Renal cortical epithelial cell (primary cell): Measurements from ENCODE around the gene MEIS1. TPM values are rescaled to one million over a fixed set of nuclear protein-coding genes. Genes with fewer than 3 reads are reported as not detected.

Source experiments
- DNase-seq: peaks from one replicate; pipeline ENCODE4 v3.0.0-alpha.2; 2011; ENCODE audit warnings: low read depth
- total RNA-seq: library from RNA; depleted of rRNA; stranded (reverse); fragments of >200 nt; gene quantifications from 2 replicates; pipeline ENCODE4 v1.2.3, GENCODE V29; 2014

MEIS1 gene
- total RNA-seq, 1 donor from 2014 or later: 1.8 TPM

GRCh38 chr2:66566726-66567399, 131.9 kb downstream of the MEIS1 start:
- no peak for DNase-seq

GRCh38 chr2:66567729-66568128, 132.8 kb downstream of the MEIS1 start:
- DNase-seq: no peak

GRCh38 chr2:66568650-66569300, 133.8 kb downstream of the MEIS1 start:
- no peak for DNase-seq

GRCh38 chr2:66569321-66569851, 134.5 kb downstream of the MEIS1 start:
- DNase-seq: peak; percentile 69

GRCh38 chr2:66569974-66570373, 135.0 kb downstream of the MEIS1 start:
- peak; percentile 74 for DNase-seq

GRCh38 chr2:66570471-66570870, 135.5 kb downstream of the MEIS1 start:
- no peak for DNase-seq

- DNase-seq: no peak
These were observed 137.0 kb downstream of the MEIS1 start for GRCh38 chr2:66571918-66572317.

- DNase-seq: no peak
These were observed 137.5 kb downstream of the MEIS1 start for GRCh38 chr2:66572391-66572790.

GRCh38 chr2:66573416-66573815, 138.5 kb downstream of the MEIS1 start:
- no peak for DNase-seq

GRCh38 chr2:66573821-66574233, 138.9 kb downstream of the MEIS1 start:
- DNase-seq: no peak

- peak; percentile 80 for DNase-seq
These were observed 140.0 kb downstream of the MEIS1 start for GRCh38 chr2:66574701-66575624.

- DNase-seq: no peak
These were observed 140.8 kb downstream of the MEIS1 start for GRCh38 chr2:66575625-66576310.

GRCh38 chr2:66576311-66576560, 141.3 kb downstream of the MEIS1 start:
- DNase-seq: no peak

GRCh38 chr2:66576561-66577320, 141.8 kb downstream of the MEIS1 start:
- peak; percentile 34 for DNase-seq

- DNase-seq: no peak
These were observed 142.6 kb downstream of the MEIS1 start for GRCh38 chr2:66577321-66578053.

GRCh38 chr2:66578054-66578686, 143.2 kb downstream of the MEIS1 start:
- DNase-seq: no peak

- no peak for DNase-seq
These were observed 143.8 kb downstream of the MEIS1 start for GRCh38 chr2:66578687-66579106.

GRCh38 chr2:66579186-66580126, 144.5 kb downstream of the MEIS1 start:
- DNase-seq: no peak
